Testis (tissue), 3 donors: Measurements from ENCODE around the gene BACH2. TPM values are rescaled to one million over a fixed set of nuclear protein-coding genes. Genes with fewer than 3 reads are reported as not detected.

Source experiments
- DNase-seq: peaks from one replicate; pipeline ENCODE4 v3.0.0-alpha.2; 2019
- H3K27ac ChIP-seq, 2 donors: fragments of 200-600 bp; sonication (generic); one replicate each; pipeline ENCODE4 v1.5.1; 2019
- H3K27me3 ChIP-seq: fragments of 200-600 bp; sonication (generic); one replicate; pipeline ENCODE4 v1.5.1; 2019
- H3K36me3 ChIP-seq: fragments of 200-600 bp; sonication (generic); one replicate; pipeline ENCODE4 v1.5.1; 2017; ENCODE audit warnings: low read depth; ENCODE audit errors: missing control alignments
- H3K4me1 ChIP-seq: fragments of 200-600 bp; sonication (generic); one replicate; pipeline ENCODE4 v1.5.1; 2019
- H3K4me3 ChIP-seq, 2 donors: fragments of 200-600 bp; sonication (generic); one replicate each; pipeline ENCODE4 v1.5.1; 2017 to 2019
- H3K9me3 ChIP-seq: fragments of 200-600 bp; sonication (generic); one replicate; pipeline ENCODE4 v1.5.1; 2017
- POLR2A ChIP-seq: fragments of 450-650 bp; IDR thresholded peaks from one replicate; pipeline ENCODE4 v1.6.1; 2017; ENCODE audit warnings: antibody characterized with exemption, mild to moderate bottlenecking, moderate library complexity
- WGBS, 2 donors: methylation state at CpG; one replicate each; pipeline ENCODE4 v1.1.5; 2018; 5-methylcytosine and 5-hydroxymethylcytosine counted together
- intact Hi-C: fragments of 100-400 bp; cut with DNase I; formaldehyde crosslinking; loops from one replicate; pipeline ENCODE4 v1.15.1; 2023; ENCODE audit warnings: low total_unique reads
- polyA plus RNA-seq: library from polyadenylated mRNA; stranded (reverse); fragments of 350-450 nt; fragmentation: Illumina TruSeq; extraction: RNeasy Lipid Tissue Mini Kit (QIAGEN cat#74804); gene quantifications from one replicate; pipeline ENCODE4 v1.2.3, GENCODE V29; 2014; ENCODE audit warnings: low read depth, low replicate concordance; ENCODE audit not compliant: insufficient read depth
- total RNA-seq, 2 donors: library from RNA; depleted of rRNA; stranded (reverse); fragments of >200 nt; gene quantifications; one replicate each; pipeline ENCODE4 v1.2.3, GENCODE V29; 2016
- TF ChIP-seq, protein P1 (sequence below), 3 experiments: fragments of 450-650 bp in 2 of 3; fragments of 200-600 bp in 1 of 3; sonication (generic) in 1 of 3; IDR thresholded peaks; one replicate each; pipeline ENCODE4 v1.5.1; 2016 to 2019; ENCODE audit warnings: antibody characterized with exemption in 3 of 3, mild to moderate bottlenecking in 2 of 3, moderate library complexity in 1 of 3

Gene BACH2
- total and polyA plus RNA-seq, 3 donors from 2014 or later, result 5.0 to 8.3 (median 6.5) TPM

DNA sequence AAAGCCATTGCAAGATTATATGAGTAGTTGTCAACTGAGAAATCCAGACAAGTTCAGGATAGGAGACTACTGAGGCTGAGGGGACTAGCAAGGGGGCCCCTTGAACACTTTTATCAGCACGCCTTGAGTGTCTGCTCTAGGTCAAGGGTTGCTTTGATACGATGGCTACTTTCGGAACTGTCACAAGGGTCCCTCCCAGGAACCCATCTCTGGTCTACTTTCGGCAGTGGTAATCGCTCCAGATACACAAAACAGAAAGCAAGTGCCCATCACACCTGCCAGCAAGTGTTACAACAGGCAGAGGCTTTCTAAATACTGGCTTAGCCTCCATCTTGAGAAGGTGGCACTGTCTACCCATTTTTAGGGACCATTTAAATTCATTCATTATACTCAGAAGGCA is 341.3 kb downstream of the BACH2 start:
- Histone ChIP-seq H3K27me3 (no peaks in the 10 kb centered on the region), H3K36me3 (no peaks in the 10 kb centered on the region), H3K4me3 (no peak overlapping the region), H3K4me1 (no peaks in the 10 kb centered on the region), H3K9me3 (no peaks in the 10 kb centered on the region), H3K27ac (no peak overlapping the region)
- intact Hi-C loops, result loop anchor here (10.0 kb wide), 1 partner anchor 519 kb away; no protein-coding TSS in a partner anchor
- 96 to 99% methylated on average over 5 of the region's 5 CpGs for whole genome bisulfite sequencing, 2 donors
- DNase-seq, result no peak
- TF ChIP-seq, protein P1, sequence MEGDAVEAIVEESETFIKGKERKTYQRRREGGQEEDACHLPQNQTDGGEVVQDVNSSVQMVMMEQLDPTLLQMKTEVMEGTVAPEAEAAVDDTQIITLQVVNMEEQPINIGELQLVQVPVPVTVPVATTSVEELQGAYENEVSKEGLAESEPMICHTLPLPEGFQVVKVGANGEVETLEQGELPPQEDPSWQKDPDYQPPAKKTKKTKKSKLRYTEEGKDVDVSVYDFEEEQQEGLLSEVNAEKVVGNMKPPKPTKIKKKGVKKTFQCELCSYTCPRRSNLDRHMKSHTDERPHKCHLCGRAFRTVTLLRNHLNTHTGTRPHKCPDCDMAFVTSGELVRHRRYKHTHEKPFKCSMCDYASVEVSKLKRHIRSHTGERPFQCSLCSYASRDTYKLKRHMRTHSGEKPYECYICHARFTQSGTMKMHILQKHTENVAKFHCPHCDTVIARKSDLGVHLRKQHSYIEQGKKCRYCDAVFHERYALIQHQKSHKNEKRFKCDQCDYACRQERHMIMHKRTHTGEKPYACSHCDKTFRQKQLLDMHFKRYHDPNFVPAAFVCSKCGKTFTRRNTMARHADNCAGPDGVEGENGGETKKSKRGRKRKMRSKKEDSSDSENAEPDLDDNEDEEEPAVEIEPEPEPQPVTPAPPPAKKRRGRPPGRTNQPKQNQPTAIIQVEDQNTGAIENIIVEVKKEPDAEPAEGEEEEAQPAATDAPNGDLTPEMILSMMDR (IDR thresholded peaks at IDR 0.05), result no peak
- TF ChIP-seq POLR2A, result no peak

DNA sequence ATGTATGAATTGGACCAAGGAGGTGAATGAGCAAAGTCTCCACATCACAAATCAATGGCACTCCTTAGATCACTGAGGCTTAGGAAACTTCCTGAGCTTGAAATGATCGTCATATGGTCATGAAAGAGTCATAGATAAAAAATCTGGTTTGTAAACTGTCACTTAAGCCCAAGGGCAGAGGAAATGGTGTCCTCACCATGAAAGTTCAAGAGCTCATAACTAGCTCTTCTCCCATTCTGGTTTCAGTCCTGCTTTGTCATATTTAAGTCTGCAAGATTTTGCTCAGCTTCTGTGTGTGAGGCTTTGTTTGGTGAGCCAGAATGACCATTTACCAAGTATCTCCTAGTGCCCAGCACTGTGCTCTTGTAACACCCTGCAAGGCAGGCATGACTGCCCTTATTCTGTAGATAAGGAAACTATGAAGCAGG is 341.9 kb downstream of the BACH2 start:
- 46 to 100% methylated on average over 1 of the region's 1 CpG for WGBS, 2 donors

GRCh38 chr6:89952686-89953085 is 344.0 kb downstream of the BACH2 start:
- no peak overlapping the region for H3K27ac ChIP-seq
- no peak overlapping the region for H3K4me3 ChIP-seq
- DNase-seq, result no peak
- 86 to 87% methylated on average over 4 of the region's 4 CpGs for WGBS, 2 donors
- intact Hi-C loops, result loop anchor here (10.0 kb wide), 1 partner anchor 522 kb away; no protein-coding TSS in a partner anchor
- no peaks in the 10 kb centered on the region for H3K4me1 ChIP-seq
- H3K36me3 ChIP-seq, result no peaks in the 10 kb centered on the region
- H3K9me3 ChIP-seq, result no peaks in the 10 kb centered on the region
- no peak for TF ChIP-seq POLR2A
- TF ChIP-seq, protein P1 (IDR thresholded peaks at IDR 0.05), result no peak
- H3K27me3 ChIP-seq, result no peaks in the 10 kb centered on the region

More for the DNA sequence above, 341.9 kb downstream of the BACH2 start:
- Histone ChIP-seq H3K36me3 (no peaks in the 10 kb centered on the region), H3K4me1 (no peaks in the 10 kb centered on the region), H3K27ac (no peak overlapping the region), H3K9me3 (no peaks in the 10 kb centered on the region), H3K4me3 (no peak overlapping the region), H3K27me3 (no peaks in the 10 kb centered on the region)
- TF ChIP-seq, protein P1 (IDR thresholded peaks at IDR 0.05), result no peak
- no peak for TF ChIP-seq POLR2A
- no peak for DNase-seq
- intact Hi-C loops, result loop anchor here (10.0 kb wide), 1 partner anchor 520 kb away; no protein-coding TSS in a partner anchor

DNA sequence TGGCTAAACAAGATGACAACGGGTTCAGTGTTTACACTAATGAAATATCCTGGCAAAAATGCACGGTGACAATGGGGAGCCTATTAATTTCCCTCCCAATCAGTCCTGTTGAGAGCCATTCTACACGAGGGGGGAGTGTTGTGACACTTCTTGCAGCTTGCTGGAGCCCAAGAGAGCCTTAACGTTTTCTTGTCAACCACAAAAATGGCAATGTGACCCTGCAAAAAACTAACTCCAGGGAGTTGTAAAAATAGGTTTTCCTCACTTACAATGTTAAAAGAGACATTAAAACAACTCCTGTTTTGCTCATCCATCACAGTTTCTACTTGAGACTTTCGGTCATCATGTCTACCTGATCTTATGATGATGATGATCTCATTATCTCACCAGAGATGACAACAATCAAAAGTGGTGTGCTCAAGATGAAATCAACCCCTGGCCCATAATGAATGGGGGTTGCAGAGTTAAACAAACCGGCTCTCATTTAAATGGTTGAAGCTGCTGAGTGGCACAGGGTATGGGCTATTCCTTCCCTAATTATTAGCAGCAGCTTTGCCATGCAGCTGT is 344.5 kb downstream of the BACH2 start:
- TF ChIP-seq, protein P1 (IDR thresholded peaks at IDR 0.05), result no peak
- TF ChIP-seq POLR2A, result no peak
- Histone ChIP-seq H3K4me1 (no peaks in the 10 kb centered on the region), H3K27ac (no peak overlapping the region), H3K27me3 (no peaks in the 10 kb centered on the region), H3K4me3 (no peak overlapping the region), H3K36me3 (no peaks in the 10 kb centered on the region), H3K9me3 (no peaks in the 10 kb centered on the region)
- 61 to 68% methylated on average over 6 of the region's 6 CpGs for WGBS, 2 donors
- no peak for DNase-seq
- intact Hi-C loops, result loop anchor here (10.0 kb wide), 1 partner anchor 523 kb away; no protein-coding TSS in a partner anchor

DNA sequence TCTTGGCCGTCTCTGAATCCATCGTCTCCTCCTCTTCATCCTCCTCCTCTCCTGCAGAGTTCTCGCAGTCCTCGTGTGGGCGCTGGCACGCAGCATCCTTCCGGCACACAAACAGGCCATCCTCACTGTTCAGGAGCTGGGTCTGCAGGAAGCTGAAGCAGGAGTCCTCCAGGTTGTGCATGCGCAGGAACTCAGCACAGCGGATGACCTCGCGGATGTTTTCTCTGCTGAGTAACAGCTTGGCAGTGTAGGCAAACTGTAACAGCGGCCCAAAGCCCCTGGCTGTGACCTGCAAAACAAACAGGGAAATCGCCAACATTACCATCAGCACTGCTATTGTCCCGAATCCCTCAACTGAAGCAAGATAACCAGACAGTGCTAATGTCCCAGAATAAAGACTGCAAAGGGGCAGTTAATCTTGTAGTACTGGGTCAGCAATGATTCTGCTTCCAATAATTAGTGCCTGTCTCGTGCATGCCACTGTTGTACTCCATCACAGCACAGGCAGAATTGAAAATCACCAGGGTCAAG is 345.0 kb downstream of the BACH2 start:
- DNase-seq, result peak; percentile 44
- intact Hi-C loops, result loop anchor here (10.0 kb wide), 1 partner anchor 523 kb away; no protein-coding TSS in a partner anchor
- Histone ChIP-seq H3K27ac (no peak overlapping the region), H3K36me3 (no peaks in the 10 kb centered on the region), H3K9me3 (no peaks in the 10 kb centered on the region), H3K4me1 (no peaks in the 10 kb centered on the region), H3K4me3 (no peak overlapping the region), H3K27me3 (no peaks in the 10 kb centered on the region)
- TF ChIP-seq POLR2A, result no peak
- TF ChIP-seq, protein P1 (IDR thresholded peaks at IDR 0.05), result no peak
- 70 to 77% methylated on average over 11 to 15 of the region's 15 CpGs for WGBS, 2 donors
